ENCODE results near the gene HK1.
A peak's percentile ranks its signal among the peaks of the same experiment; 100 is the strongest.

HK1 gene

DNA sequence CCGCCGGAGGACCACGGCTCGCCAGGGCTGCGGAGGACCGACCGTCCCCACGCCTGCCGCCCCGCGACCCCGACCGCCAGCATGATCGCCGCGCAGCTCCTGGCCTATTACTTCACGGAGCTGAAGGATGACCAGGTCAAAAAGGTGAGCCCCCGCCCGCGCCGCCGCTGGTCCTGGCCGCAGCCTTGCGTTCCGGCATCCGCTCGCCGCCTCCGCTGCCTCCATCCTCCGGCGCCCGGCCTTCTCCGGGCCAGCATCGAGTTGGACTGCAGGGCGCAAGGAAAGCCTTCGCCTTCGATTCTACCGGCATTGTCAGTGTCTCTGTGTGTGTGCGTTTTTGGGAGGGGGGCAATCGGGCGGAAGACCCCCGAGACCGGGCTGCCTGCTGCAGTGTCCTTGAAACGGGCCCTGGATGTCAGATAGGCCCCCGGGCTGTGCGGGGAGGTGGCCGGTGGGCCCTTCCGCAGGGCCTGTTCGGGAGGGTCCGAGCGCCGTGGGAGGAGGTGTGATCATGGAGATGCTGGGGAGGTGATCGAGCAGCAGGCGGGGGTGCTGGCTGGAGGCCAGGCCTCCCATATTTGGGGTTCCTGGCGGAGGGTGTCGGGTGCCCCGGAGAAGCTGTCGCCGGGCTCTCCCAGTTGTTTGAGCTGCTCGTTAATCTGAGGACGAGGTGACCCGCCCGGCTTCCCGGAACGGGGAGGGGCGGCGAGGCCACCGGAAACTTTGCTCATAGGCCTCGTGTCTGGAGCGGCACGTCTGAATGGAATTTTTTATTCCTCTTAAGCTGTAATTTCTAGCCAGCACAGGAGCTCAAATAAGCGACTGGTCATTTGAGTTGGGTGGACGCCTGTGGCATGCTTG is 40.8 kb downstream of the HK1 start:
- H3K36me3 ChIP-seq (replicated peaks in 1 of 2; ENCODE audit: control insufficient read depth in 2 of 2, insufficient read depth in 2 of 2, low read length in 2 of 2) = no peaks in the 10 kb centered on the region
- H3K18ac ChIP-seq (ENCODE audit: low read length) = peak overlapping the region; percentile 90
- H3K4ac ChIP-seq (ENCODE audit: low read length) = no peak overlapping the region
- H3K23ac ChIP-seq (ENCODE audit: low read depth, low read length, poor library complexity) = peak overlapping the region; percentile 83
- peak overlapping the region; percentile 78 for H3K4me2 ChIP-seq (ENCODE audit: insufficient read depth, low read length, poor library complexity, severe bottlenecking)
- H2AK5ac ChIP-seq (ENCODE audit: low read depth, low read length) = peak overlapping the region; percentile 78
- no peak overlapping the region for H3K14ac ChIP-seq (ENCODE audit: low read length)
- H4K8ac ChIP-seq (ENCODE audit: low read depth, low read length) = no peak overlapping the region
- WGBS, 2 donors (ENCODE audit: extremely low coverage in 2 of 2, insufficient read length in 2 of 2, insufficient replicate concordance in 1 of 2) = no CpG with 5 or more reads among the region's 73 CpGs
- DNase-seq (ENCODE audit: low spot score) = no peak
- peak overlapping the region; percentile 73 for H2BK15ac ChIP-seq (ENCODE audit: low read length)
- no peak overlapping the region for H2BK5ac ChIP-seq (ENCODE audit: low read length)
- H3K9me3 ChIP-seq (replicated peaks in 1 of 2; ENCODE audit: control insufficient read depth in 2 of 2, insufficient read depth in 1 of 2, low read depth in 1 of 2, low read length in 2 of 2) = no peaks in the 10 kb centered on the region
- H3K4me3 ChIP-seq (ENCODE audit: low read length in 2 of 2) = peak overlapping the region; percentile 65 to 98
- H3K4me1 ChIP-seq (ENCODE audit: control insufficient read depth in 2 of 2, insufficient read depth in 1 of 2, low read depth in 1 of 2, low read length in 2 of 2) = peaks cover 7% of the 10 kb centered on the region in 2 donors
- peaks cover 7% of the 10 kb centered on the region for H3K79me1 ChIP-seq (ENCODE audit: low read depth, low read length)
- H3K27me3 ChIP-seq (ENCODE audit: control insufficient read depth in 3 of 3, insufficient read depth in 3 of 3, low read depth in 1 of 3, low read length in 3 of 3) = peaks cover 0 to 26% (median 3%) of the 10 kb centered on the region in 3 experiments
- H3K27ac ChIP-seq (replicated peaks; ENCODE audit: low read length) = no peak overlapping the region
- no peak overlapping the region for H4K91ac ChIP-seq (ENCODE audit: low read depth, low read length, poor library complexity)
- peak overlapping the region; percentile 99 for H2AFZ ChIP-seq (ENCODE audit: low read length)
- no peak overlapping the region for H2BK120ac ChIP-seq (ENCODE audit: low read depth, low read length)
- peak overlapping the region; percentile 26 for H2BK12ac ChIP-seq (ENCODE audit: low read length)
- H3K9ac ChIP-seq (ENCODE audit: low read depth, low read length, poor library complexity) = peak overlapping the region; percentile 98

DNA sequence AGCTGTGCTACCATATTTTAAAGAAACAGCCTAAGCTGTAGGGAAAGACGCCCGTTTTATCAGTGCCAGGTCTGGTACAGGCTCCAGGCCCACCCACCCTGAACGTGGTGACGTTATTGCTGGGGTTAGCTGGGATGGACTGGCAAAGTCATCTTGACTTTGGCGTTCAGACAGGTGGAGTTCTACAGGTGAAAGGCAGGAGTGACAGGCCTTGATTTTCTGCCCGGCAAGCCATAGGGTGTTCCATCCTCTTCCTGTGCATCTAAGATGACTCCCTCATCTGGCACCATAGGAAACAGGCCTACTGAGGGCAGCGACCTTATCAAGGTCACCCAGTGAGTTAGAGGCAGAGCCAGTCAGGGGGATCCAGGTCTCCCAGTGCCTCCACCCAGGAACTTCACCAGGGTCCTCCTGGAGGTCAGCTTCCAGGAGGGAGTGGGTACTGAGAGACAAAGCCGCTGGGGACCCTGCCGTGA is 41.6 kb downstream of the HK1 start:
- Histone ChIP-seq H3K36me3 (replicated peaks in 1 of 2; ENCODE audit: control insufficient read depth in 2 of 2, insufficient read depth in 2 of 2, low read length in 2 of 2) (no peaks in the 10 kb centered on the region), H3K4me2 (ENCODE audit: insufficient read depth, low read length, poor library complexity, severe bottlenecking) (peak overlapping the region; percentile 78), H3K9me3 (replicated peaks in 1 of 2; ENCODE audit: control insufficient read depth in 2 of 2, insufficient read depth in 1 of 2, low read depth in 1 of 2, low read length in 2 of 2) (no peaks in the 10 kb centered on the region), H4K91ac (ENCODE audit: low read depth, low read length, poor library complexity) (no peak overlapping the region), H3K79me1 (ENCODE audit: low read depth, low read length) (peaks cover 7% of the 10 kb centered on the region), H2AFZ (ENCODE audit: low read length) (peak overlapping the region; percentile 99), H2BK120ac (ENCODE audit: low read depth, low read length) (no peak overlapping the region), H3K23ac (ENCODE audit: low read depth, low read length, poor library complexity) (no peak overlapping the region), H3K4me1 (ENCODE audit: control insufficient read depth in 2 of 2, insufficient read depth in 1 of 2, low read depth in 1 of 2, low read length in 2 of 2) (peaks cover 7% of the 10 kb centered on the region in 2 donors), H2AK5ac (ENCODE audit: low read depth, low read length) (peak overlapping the region; percentile 36), H3K4me3 (ENCODE audit: low read length in 2 of 2) (peak overlapping the region; percentile 65 to 98), H3K18ac (ENCODE audit: low read length) (no peak overlapping the region), H2BK5ac (ENCODE audit: low read length) (no peak overlapping the region), H3K27ac (replicated peaks; ENCODE audit: low read length) (no peak overlapping the region), H4K8ac (ENCODE audit: low read depth, low read length) (no peak overlapping the region), H2BK12ac (ENCODE audit: low read length) (no peak overlapping the region), H3K27me3 (ENCODE audit: control insufficient read depth in 3 of 3, insufficient read depth in 3 of 3, low read depth in 1 of 3, low read length in 3 of 3) (peaks cover 0 to 23% (median 3%) of the 10 kb centered on the region in 3 experiments), H3K9ac (ENCODE audit: low read depth, low read length, poor library complexity) (no peak overlapping the region), H3K14ac (ENCODE audit: low read length) (no peak overlapping the region), H3K4ac (ENCODE audit: low read length) (no peak overlapping the region), H2BK15ac (ENCODE audit: low read length) (no peak overlapping the region)
- no peak for DNase-seq (ENCODE audit: low spot score)
- WGBS, 2 donors (ENCODE audit: extremely low coverage in 2 of 2, insufficient read length in 2 of 2, insufficient replicate concordance in 1 of 2) = no CpG with 5 or more reads among the region's 9 CpGs

- Histone ChIP-seq H3K18ac (ENCODE audit: low read length) (no peak overlapping the region), H3K4me1 (ENCODE audit: control insufficient read depth in 2 of 2, insufficient read depth in 1 of 2, low read depth in 1 of 2, low read length in 2 of 2) (peaks cover 7% of the 10 kb centered on the region in 2 donors), H3K36me3 (replicated peaks in 1 of 2; ENCODE audit: control insufficient read depth in 2 of 2, insufficient read depth in 2 of 2, low read length in 2 of 2) (no peaks in the 10 kb centered on the region), H4K8ac (ENCODE audit: low read depth, low read length) (no peak overlapping the region), H3K4me3 (ENCODE audit: low read length in 2 of 2) (no peak overlapping the region), H3K79me1 (ENCODE audit: low read depth, low read length) (peaks cover 7% of the 10 kb centered on the region), H3K4me2 (ENCODE audit: insufficient read depth, low read length, poor library complexity, severe bottlenecking) (no peak overlapping the region), H2AK5ac (ENCODE audit: low read depth, low read length) (no peak overlapping the region), H3K23ac (ENCODE audit: low read depth, low read length, poor library complexity) (no peak overlapping the region), H3K9ac (ENCODE audit: low read depth, low read length, poor library complexity) (no peak overlapping the region), H3K27ac (replicated peaks; ENCODE audit: low read length) (no peak overlapping the region), H3K14ac (ENCODE audit: low read length) (no peak overlapping the region), H2AFZ (ENCODE audit: low read length) (no peak overlapping the region), H2BK5ac (ENCODE audit: low read length) (no peak overlapping the region), H3K27me3 (ENCODE audit: control insufficient read depth in 3 of 3, insufficient read depth in 3 of 3, low read depth in 1 of 3, low read length in 3 of 3) (peaks cover 0 to 17% (median 3%) of the 10 kb centered on the region in 3 experiments), H2BK15ac (ENCODE audit: low read length) (no peak overlapping the region), H3K4ac (ENCODE audit: low read length) (no peak overlapping the region), H4K91ac (ENCODE audit: low read depth, low read length, poor library complexity) (no peak overlapping the region), H2BK120ac (ENCODE audit: low read depth, low read length) (no peak overlapping the region), H3K9me3 (replicated peaks in 1 of 2; ENCODE audit: control insufficient read depth in 2 of 2, insufficient read depth in 1 of 2, low read depth in 1 of 2, low read length in 2 of 2) (no peaks in the 10 kb centered on the region), H2BK12ac (ENCODE audit: low read length) (no peak overlapping the region)
- DNase-seq (ENCODE audit: low spot score) = no peak
- WGBS, 2 donors (ENCODE audit: extremely low coverage in 2 of 2, insufficient read length in 2 of 2, insufficient replicate concordance in 1 of 2) = no CpG with 5 or more reads among the region's 3 CpGs
Measured at GRCh38 chr10:69320521-69320920, 42.2 kb downstream of the HK1 start.

- Histone ChIP-seq H2AK5ac (ENCODE audit: low read depth, low read length) (peak overlapping the region; percentile 71), H3K18ac (ENCODE audit: low read length) (no peak overlapping the region), H3K9me3 (replicated peaks in 1 of 2; ENCODE audit: control insufficient read depth in 2 of 2, insufficient read depth in 1 of 2, low read depth in 1 of 2, low read length in 2 of 2) (no peaks in the 10 kb centered on the region), H2BK15ac (ENCODE audit: low read length) (no peak overlapping the region), H2BK5ac (ENCODE audit: low read length) (no peak overlapping the region), H3K4me1 (ENCODE audit: control insufficient read depth in 2 of 2, insufficient read depth in 1 of 2, low read depth in 1 of 2, low read length in 2 of 2) (peaks cover 9% of the 10 kb centered on the region in 2 donors), H4K91ac (ENCODE audit: low read depth, low read length, poor library complexity) (no peak overlapping the region), H4K8ac (ENCODE audit: low read depth, low read length) (no peak overlapping the region), H3K79me1 (ENCODE audit: low read depth, low read length) (peaks cover 7% of the 10 kb centered on the region), H3K14ac (ENCODE audit: low read length) (no peak overlapping the region), H3K4ac (ENCODE audit: low read length) (no peak overlapping the region), H3K27me3 (ENCODE audit: control insufficient read depth in 3 of 3, insufficient read depth in 3 of 3, low read depth in 1 of 3, low read length in 3 of 3) (peaks cover 0 to 12% (median 3%) of the 10 kb centered on the region in 3 experiments), H3K4me3 (ENCODE audit: low read length in 2 of 2) (no peak overlapping the region), H3K4me2 (ENCODE audit: insufficient read depth, low read length, poor library complexity, severe bottlenecking) (no peak overlapping the region), H3K23ac (ENCODE audit: low read depth, low read length, poor library complexity) (no peak overlapping the region), H2BK120ac (ENCODE audit: low read depth, low read length) (no peak overlapping the region), H2BK12ac (ENCODE audit: low read length) (no peak overlapping the region), H3K27ac (replicated peaks; ENCODE audit: low read length) (no peak overlapping the region), H3K36me3 (replicated peaks in 1 of 2; ENCODE audit: control insufficient read depth in 2 of 2, insufficient read depth in 2 of 2, low read length in 2 of 2) (no peaks in the 10 kb centered on the region), H3K9ac (ENCODE audit: low read depth, low read length, poor library complexity) (no peak overlapping the region), H2AFZ (ENCODE audit: low read length) (no peak overlapping the region)
- WGBS, 2 donors (ENCODE audit: extremely low coverage in 2 of 2, insufficient read length in 2 of 2, insufficient replicate concordance in 1 of 2) = no CpG with 5 or more reads among the region's 10 CpGs
- DNase-seq (ENCODE audit: low spot score) = no peak
Measured at GRCh38 chr10:69321039-69321715, 42.9 kb downstream of the HK1 start.

Measured in neuronal stem cell (in vitro differentiated cells).